Stimulated activated CD4-positive, alpha-beta T cell treated with anti-CD3 and anti-CD28 coated beads, TNF-alpha, amount 100 ng/mL, for 4 hours (primary cell): Measurements from ENCODE around the gene MTNR1A.

Experiments
- DNase-seq, 3 experiments: peaks; one replicate each; pipeline ENCODE4 v3.0.0-alpha.2; 2020; ENCODE audit warnings: low read depth in 3 of 3

Gene MTNR1A

DNA sequence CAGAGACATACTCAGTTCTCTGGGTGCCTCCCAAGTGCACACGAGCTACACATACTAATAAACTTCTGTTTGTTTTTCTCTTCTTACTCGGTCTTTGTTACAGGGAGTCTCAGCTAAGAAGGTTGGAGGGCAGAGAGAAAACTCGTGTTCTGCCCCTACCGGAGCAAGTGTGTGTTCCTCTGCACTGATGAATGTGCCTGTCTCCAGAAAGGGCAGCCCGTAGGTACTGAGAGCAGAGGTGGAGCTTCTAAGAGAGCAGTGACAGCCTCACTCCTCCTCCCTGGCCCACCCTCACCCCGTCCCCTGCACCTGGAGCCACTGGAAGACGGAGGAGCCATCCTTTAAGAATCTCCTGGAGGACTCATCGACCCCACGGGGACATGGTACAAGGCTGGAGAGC, 67.6 kb downstream of the MTNR1A start:
- no peak for DNase-seq

- DNase-seq, result no peak
These were observed 69.2 kb downstream of the MTNR1A start for GRCh38 chr4:186486172-186486571.

GRCh38 chr4:186485561-186486062, 69.8 kb downstream of the MTNR1A start:
- no peak for DNase-seq

DNA sequence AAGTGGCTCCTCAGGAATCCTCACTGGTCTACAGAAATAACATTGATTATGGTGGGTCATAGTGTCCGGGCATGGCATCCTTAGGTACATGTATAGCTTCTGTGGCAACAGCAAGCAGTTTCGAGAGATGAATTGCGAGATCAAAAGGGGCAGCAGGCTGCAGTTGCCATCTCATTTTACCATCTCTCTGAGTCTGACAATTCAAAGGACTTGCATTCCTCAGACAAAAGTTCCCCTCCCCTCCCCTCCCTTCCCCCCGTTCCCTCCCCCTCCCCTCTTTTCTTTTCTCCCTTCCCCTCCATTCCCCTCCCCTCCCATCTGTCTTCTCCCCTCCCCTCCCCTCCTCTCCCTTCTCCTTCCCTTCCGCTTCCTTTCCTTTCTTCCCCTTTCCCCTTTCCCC, 70.2 kb downstream of the MTNR1A start:
- no peak for DNase-seq

DNA sequence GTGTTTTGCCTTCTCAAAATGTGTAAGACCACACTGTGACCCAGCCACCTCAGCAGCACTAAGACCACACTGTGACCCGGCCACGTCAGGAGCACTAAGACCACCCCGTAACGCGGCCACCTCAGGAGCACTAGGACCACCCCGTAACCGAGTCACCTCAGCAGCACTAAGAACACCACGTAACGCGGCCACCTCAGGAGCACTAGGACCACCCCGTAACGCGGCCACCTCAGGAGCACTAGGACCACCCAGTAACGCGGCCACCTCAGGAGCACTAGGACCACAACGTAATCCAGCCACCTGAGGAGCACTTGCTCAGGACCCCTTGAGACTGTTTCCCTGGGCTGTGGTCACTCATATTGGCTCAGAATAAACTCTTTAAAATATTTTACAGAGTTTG, 71.7 kb downstream of the MTNR1A start:
- no peak for DNase-seq
